SU-DHL-6 (cell line): Measurements from ENCODE around the gene LRIG1.

ENCODE experiments used
- CTCF ChIP-seq: fragments of 200-600 bp; sonication (generic); IDR thresholded peaks from one replicate; pipeline ENCODE4 v1.5.1; 2017; ENCODE audit warnings: antibody characterized with exemption, mild to moderate bottlenecking, low read length, moderate library complexity; ENCODE audit not compliant: insufficient read depth, poor library complexity, severe bottlenecking
- EZH2phosphoT487 ChIP-seq: fragments of 200-600 bp; sonication (generic), shearing (Covaris generic); conservative IDR thresholded peaks from 2 replicates; pipeline ENCODE4 v1.6.1; 2018; ENCODE audit warnings: mild to moderate bottlenecking, antibody characterized with exemption, low read length, moderate library complexity, mixed read lengths

GRCh38 chr3:66484106-66484844 lies 16.5 kb downstream of the LRIG1 start:
- TF ChIP-seq CTCF (no peak), EZH2phosphoT487 (no peak)
